Inflammatory macrophage treated with lipopolysaccharide for 4 hours (primary cell): Measurements from ENCODE around the gene C1orf159.
"Not testable (repeated sequence)": the region's sequence is repeated elsewhere in the genome, so short reads cannot be mapped to it uniquely, and the experiment has no call there.

Experiments
- DNase-seq: peaks from one replicate; pipeline ENCODE4 v3.0.0-alpha.2; 2020

The C1orf159 gene

DNA sequence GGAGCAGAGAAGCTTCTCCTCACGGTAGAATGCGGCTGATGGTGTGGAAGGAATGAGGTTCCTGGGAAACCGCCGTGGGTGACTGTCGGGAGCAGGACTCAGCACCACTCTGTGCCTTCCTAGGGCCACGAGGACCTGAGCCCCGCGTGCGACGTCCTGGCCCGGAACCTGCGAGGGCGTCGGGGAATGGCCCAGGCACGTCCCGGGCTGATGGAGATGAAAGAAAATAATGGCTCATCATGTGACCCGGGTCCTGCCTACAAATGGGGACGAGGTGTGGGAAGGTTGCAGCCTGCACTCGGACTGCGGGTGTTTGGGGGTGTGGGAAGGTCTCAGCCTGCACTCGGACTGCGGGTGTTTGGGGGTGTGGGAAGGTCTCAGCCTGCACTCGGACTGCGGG is 32.7 kb upstream of the C1orf159 start:
- DNase-seq = no peak

DNA sequence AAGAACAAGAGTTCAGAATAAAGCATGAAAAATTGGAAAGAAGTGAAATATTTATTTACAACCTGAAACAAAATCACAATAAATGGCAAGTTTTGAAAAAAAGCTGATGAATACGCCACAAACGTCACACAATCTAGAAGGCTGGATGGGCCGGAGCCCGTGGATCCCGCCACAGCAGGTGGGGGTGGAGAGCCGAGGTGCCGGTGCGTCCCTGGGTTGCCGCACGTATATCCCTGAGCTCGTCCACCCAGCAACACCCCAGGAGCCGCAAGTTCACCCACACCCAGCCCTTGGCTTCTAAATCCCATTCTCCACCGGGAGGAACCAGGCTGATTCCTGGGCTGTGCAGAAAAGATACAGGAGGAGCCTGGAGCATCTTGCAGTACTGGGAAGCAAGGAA is 32.2 kb upstream of the C1orf159 start:
- DNase-seq = no peak

DNA sequence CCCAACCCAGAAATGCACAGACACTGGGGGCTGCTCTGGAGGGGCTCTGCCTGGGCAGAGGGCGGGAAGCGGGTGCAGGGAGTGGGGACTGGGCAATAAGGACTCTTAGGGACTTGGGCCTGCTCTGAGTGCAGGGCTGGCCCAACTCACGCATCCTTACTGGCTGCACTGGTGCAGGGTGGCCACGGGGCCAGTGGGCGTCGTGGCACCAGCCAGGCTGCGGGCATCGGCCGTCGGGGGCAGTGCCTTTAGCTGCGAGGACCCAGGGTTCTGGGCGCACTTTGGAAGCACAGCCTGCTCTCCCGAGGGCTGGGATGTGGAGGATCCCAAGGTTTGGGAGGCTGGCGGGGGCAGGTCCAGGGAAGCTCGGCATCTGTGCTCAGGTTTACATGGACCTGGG is 30.7 kb upstream of the C1orf159 start:
- no peak for DNase-seq

GRCh38 chr1:1146026-1146425 is 30.1 kb upstream of the C1orf159 start:
- DNase-seq = no peak

DNA sequence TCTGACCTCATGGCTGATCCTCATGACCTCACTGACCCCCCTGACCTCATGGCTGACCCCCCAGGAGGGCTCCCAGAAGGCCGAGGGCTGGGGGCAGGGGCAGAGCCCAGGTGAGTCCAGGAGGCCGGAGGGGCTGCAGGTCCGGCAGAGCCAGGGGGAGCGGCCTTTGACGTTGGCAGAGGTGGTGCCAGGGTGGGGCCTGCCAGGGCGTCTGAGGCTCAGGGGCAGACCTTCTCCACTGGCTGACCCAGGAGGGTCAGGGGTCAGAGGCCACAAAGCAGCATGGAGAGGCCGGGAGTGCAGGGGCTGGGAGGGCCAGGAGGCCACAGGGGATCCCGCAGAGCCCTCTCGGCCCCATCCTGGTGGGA is 29.6 kb upstream of the C1orf159 start:
- DNase-seq = no peak

DNA sequence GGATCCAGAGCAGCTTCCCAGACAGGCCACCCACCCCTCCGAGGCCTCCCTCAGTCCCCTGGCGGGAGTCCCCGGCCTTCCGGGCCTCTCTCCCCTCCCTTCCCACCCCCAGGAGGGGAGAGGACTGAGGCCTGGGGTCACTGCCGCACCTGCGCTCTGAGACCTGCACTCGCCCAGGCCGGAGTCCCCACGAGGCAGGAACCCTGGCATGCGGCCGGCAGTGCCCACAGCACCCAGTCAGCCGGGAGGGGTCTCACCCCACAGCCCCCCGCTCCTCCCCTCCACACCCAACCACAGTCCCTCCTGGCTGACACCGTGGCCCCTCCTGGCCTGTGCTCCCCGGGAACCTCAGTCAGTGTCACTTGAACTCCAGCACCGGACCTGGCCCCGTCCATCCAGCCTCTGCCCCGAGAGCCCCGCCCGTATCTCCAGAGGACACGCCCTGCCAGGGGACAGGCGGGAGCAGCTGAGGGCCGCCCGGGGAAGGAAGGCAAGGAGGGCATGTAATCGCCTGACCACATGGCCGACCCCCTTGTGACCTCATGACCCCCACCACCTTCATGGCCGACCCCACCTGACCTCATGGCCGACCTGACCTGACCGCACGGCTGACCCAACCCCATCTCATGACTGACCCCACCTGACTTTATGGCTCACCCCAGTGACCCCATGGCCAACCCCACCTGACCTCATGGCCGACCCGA is 29.1 kb upstream of the C1orf159 start:
- DNase-seq = no peak

GRCh38 chr1:1144122-1144842 is 28.4 kb upstream of the C1orf159 start:
- no peak for DNase-seq

GRCh38 chr1:1143636-1144035 is 27.7 kb upstream of the C1orf159 start:
- DNase-seq = no peak

- DNase-seq = no peak
These were observed 27.0 kb upstream of the C1orf159 start for GRCh38 chr1:1142844-1143243.

- not testable (repeated sequence) for DNase-seq
These were observed 26.5 kb upstream of the C1orf159 start for GRCh38 chr1:1142352-1142751.

DNA sequence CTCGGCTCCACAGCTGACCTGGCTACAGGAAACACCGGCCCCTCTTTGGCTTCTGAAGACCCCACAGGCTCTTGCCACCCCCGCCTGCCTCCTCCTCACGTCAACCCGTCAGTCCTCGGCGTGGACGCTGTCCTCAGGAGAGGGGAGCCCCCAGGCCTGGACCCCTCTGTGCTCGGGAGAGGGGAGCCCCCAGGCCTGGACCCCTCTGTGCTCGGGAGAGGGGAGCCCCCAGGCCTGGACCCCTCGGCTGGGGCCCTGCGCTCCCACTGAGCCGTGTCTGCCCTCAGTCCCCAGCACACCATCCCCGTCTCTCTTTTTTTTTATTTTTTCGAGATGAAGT is 26.0 kb upstream of the C1orf159 start:
- DNase-seq = no peak

- DNase-seq = no peak
These were observed 25.5 kb upstream of the C1orf159 start for GRCh38 chr1:1141244-1141910.

DNA sequence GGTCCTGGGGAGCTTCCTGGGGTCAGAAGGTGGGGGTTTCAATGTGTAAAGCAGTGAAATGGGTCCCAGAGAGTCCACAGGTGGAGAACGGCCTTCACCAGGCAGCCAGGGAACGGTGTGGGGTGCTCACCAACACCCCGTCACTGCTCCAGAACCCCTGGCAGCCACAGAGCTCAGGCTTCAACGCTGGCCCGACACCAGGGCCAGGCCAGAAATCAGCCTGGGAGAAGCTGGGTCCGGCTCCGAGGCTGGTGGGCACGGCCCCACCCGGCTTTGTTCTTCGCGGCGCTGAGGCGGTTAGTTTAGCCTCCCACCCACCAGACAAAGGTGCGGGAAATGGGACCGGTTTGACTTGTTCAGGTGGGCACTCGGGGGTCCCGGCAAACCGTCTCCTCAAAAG is 24.8 kb upstream of the C1orf159 start:
- DNase-seq = no peak

- DNase-seq = no peak
These were observed 21.6 kb upstream of the C1orf159 start for GRCh38 chr1:1137256-1138045.

- DNase-seq = no peak
These were observed 20.8 kb upstream of the C1orf159 start for GRCh38 chr1:1136547-1137230.

- no peak for DNase-seq
These were observed 19.6 kb upstream of the C1orf159 start for GRCh38 chr1:1135339-1136136.

- no peak for DNase-seq
These were observed 18.5 kb upstream of the C1orf159 start for GRCh38 chr1:1134300-1134970.

DNA sequence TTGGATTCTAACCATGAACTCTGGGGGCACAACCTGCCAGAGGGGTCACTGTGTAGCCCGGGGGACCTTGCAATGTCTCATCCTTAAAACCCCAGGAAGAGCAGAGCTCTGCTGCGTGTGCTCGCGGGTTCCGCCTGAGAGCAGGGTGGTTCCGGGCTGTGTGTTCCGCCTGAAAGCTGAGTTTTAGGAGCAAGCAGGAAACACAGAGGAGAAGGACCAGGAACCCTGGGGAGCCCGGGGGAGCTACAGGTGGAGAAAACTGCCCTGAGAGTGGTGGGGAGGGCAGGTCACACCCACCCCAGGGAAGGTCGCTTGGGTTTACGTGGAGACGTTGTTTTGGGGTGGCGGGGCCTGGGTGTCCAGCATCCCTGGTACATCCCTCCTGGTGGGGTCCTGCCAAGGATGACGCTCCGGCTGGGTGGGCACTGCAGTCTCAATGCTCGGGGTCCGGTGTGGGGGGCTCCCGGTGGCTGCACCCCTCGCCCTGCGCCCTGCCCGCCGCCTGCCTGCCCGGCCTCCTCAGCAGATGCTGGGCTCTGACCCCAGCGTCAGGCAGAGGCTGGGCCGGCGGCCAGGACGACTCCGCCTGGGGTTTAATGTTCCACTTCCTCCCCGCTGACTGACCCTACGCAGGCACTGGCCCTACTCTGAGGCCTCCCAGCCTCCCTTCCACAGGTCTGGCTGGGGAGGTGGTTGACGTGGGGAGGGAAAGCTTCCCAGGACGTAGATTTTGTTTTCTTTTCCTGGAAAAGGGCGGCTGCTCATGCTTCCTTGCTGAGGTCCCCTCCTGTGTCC is 17.3 kb upstream of the C1orf159 start:
- DNase-seq = no peak

- DNase-seq = no peak
These were observed 16.4 kb upstream of the C1orf159 start for GRCh38 chr1:1132042-1132950.
